HG02970 (cell line): ENCODE data around the gene TBC1D19.

Experiments
- ATAC-seq: cut with Tn5 transposase; IDR thresholded peaks from one replicate; pipeline ENCODE4 v1.9.1; 2021; ENCODE audit warnings: mild to moderate bottlenecking, moderate library complexity, moderate number of reproducible peaks; ENCODE audit not compliant: unreplicated experiment, low FRiP score

The TBC1D19 gene

GRCh38 chr4:26803211-26803861 lies 219.5 kb downstream of the TBC1D19 start:
- no peak for ATAC-seq

- ATAC-seq, result no peak
Observed at GRCh38 chr4:26804451-26804850, 220.6 kb downstream of the TBC1D19 start.

DNA sequence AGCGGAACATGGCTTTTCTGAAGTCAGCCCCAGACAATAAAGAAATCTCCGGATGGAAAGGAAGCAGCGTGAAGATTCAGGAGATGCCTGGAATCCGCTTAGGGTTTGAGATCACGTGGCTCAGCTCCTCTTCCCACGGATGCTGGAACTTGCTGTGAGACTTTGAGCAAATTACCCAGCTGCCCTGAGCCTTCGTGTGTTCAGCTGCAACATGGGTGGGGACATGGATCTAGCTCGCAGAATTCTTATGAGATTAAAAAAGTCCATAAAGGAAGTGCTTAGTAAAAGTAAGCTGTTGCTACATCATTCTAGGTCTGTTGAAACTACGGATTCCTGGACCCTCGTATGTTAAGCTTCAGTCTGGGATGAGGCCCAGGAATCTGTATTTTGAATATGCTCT lies 221.0 kb downstream of the TBC1D19 start:
- ATAC-seq, result no peak
